T1000 (cell line): ENCODE data around the gene ARSA.

Experiments used
- DNase-seq: peaks from one replicate; lab custom pipeline; 2025; ENCODE audit warnings: mixed read lengths; lab: John Stamatoyannopoulos, UW

ARSA gene

GRCh38 chr22:50579752-50580151 lies 48.2 kb downstream of the ARSA start:
- DNase-seq, result no peak

DNA sequence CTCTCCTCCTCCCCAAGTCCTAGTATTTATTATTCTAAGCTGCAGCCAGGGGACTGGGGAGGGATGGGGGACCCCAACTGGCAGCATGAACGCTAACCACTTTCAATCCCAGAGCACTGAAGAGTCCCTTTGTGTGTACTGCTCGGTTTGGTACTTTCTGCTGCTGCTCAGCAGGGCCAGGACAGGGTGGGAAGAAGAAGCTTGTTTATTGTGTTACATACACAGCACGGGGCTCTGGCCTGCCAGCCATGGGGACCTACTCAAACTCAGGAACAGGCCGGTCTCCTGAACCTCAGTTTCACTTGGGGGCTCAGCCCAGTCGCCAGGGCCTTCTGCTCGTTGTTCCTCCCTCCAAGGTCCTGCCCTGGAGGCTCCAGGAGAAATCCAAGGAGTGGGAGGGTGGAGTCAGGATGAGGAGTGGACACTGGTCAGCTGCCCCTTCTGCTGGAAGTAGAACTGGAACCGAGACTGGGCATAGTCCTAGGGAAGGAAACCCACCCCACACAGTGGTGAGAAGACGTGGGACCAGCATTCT lies 49.1 kb downstream of the ARSA start:
- DNase-seq, result no peak

DNA sequence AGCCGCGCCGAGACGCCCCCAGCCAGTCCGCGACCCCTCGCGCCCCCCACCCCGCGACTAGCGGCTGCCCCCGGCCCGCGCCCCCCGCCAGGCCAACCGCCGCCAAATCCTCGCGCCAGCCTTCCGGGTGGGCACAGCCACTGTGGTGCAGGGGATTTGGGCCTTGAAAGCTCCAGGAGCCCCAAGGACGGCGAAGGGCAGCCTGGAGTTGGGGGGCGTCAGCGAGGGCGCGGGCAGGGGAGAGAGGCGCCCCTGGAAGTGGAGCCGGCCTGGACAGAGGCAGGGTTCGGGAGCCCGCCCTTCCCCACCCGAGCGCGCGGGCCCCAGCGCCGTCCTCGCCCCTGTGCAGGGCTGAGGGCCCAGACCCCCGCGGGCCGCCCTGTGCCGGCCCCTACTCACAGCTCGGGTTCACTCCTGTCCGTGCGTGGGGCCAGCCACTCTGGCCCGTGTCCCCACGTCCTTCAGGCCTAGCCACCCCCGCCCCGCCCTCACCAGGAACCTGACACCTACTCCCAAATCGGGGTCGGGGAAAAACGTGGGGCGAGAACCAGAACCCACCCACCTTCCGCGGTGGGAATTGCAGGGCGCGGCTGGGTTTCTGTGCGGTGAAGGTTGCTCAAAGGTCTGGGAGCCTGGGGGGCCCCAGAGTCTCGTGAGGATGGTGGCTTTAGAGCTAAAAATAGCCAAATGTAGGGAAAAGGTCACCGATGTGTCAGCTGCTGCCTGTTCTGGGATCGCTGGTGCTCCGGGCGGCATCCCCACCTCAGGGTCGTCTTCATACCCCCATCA lies 49.8 kb downstream of the ARSA start, which contains the start of gene CPT1B:
TSS of gene CPT1B (minus strand) at position 441 of the 789 bp plus-strand sequence. CDS start 512 bp downstream, outside the sequence.
- no peak for DNase-seq

GRCh38 chr22:50577697-50577986 lies 50.3 kb downstream of the ARSA start:
- DNase-seq, result no peak

GRCh38 chr22:50576806-50577696 lies 50.9 kb downstream of the ARSA start:
- DNase-seq, result no peak

- DNase-seq, result no peak
Measured at GRCh38 chr22:50576070-50576469, 51.9 kb downstream of the ARSA start.

- DNase-seq, result no peak
Measured at GRCh38 chr22:50575426-50575941, 52.5 kb downstream of the ARSA start.
